ENCODE measurements around the gene TBC1D14. TPM values are rescaled to one million over a fixed set of nuclear protein-coding genes. Genes with fewer than 3 reads are reported as not detected.

TBC1D14 gene
- total and polyA plus RNA-seq, 2 of the 8 experiments (the other 6 are each of a cell fraction or from before 2014, with no cell fraction given): 45.6 to 48.2 TPM

GRCh38 chr4:7046971-7047370, 137.3 kb downstream of the TBC1D14 start:
- Histone ChIP-seq H3K4me2 (ENCODE audit: insufficient read depth in 1 of 2, low read depth in 2 of 2, low read length in 2 of 2) (no peak overlapping the region), H4K8ac (ENCODE audit: extremely low read depth, insufficient read depth, low read length) (no peak overlapping the region; the same call in 1 of the 2 replicates), H2BK5ac (ENCODE audit: low read depth, low read length) (no peak overlapping the region), H3K23me2 (ENCODE audit: low read depth, low read length) (peaks cover 12% of the 10 kb centered on the region; the same call in 1 of the 2 replicates), H2BK15ac (ENCODE audit: low read length) (0 out of 2 replicates have a peak overlapping the region, but pooled peaks have one; percentile 46), H4K20me1 (replicated peaks in 1 of 2; ENCODE audit: control insufficient read depth in 1 of 2, insufficient read depth in 2 of 2, low read length in 2 of 2) (peaks cover 6 to 34% of the 10 kb centered on the region in 2 experiments), H2BK120ac (replicated peaks; ENCODE audit: low read depth, low read length) (no peak overlapping the region), H2BK12ac (ENCODE audit: low read depth, low read length) (no peak overlapping the region), H3K4ac (replicated peaks; ENCODE audit: insufficient read length, low read depth, low read length) (no peak overlapping the region), H3K14ac (ENCODE audit: insufficient read length) (no peak overlapping the region), H3K4me3 (ENCODE audit: extremely low read depth in 1 of 4, insufficient read depth in 2 of 4, low read depth in 3 of 4, low read length in 4 of 4) (no peak overlapping the region), H4K91ac (replicated peaks; ENCODE audit: insufficient read length, low read length) (no peak overlapping the region), H3K9ac (replicated peaks in 1 of 4; ENCODE audit: extremely low read depth in 1 of 4, low read depth in 3 of 4, low read length in 3 of 4) (no peak overlapping the region), H3K27me3 (replicated peaks in 1 of 4; ENCODE audit: control insufficient read depth in 3 of 4, extremely low read depth in 1 of 4, insufficient read depth in 3 of 4, low read length in 3 of 4) (peaks cover 1 to 14% (median 7%) of the 10 kb centered on the region in 4 experiments; a peak in 6 of 7 replicates), H4K5ac (ENCODE audit: insufficient read length, low read depth, low read length) (no peak overlapping the region), H2AK5ac (ENCODE audit: low read depth, low read length) (no peak overlapping the region), H3K27ac (ENCODE audit: low read depth, low read length) (no peak overlapping the region), H3K79me2 (ENCODE audit: control insufficient read depth in 1 of 2, insufficient read depth in 2 of 2, low read length in 2 of 2) (peaks cover 3 to 49% of the 10 kb centered on the region in 2 experiments; a peak in 3 of 4 replicates), H3K56ac (replicated peaks; ENCODE audit: insufficient read length, low read depth, low read length) (no peak overlapping the region), H3K23ac (ENCODE audit: insufficient read length) (no peak overlapping the region), H2AFZ (ENCODE audit: low read length) (no peak overlapping the region), H3K4me1 (replicated peaks in 1 of 4; ENCODE audit: control insufficient read depth in 3 of 4, insufficient read depth in 4 of 4, low read length in 3 of 4) (peaks cover 0 to 15% (median 5%) of the 10 kb centered on the region in 4 experiments; a peak in 5 of 7 replicates), H2BK20ac (ENCODE audit: low read length) (no peak overlapping the region), H3K36me3 (ENCODE audit: control insufficient read depth in 2 of 4, insufficient read depth in 4 of 4, low read length in 3 of 4) (no peaks in the 10 kb centered on the region), H3K9me3 (ENCODE audit: insufficient read depth in 2 of 2, low read depth in 1 of 2, low read length in 1 of 2) (no peaks in the 10 kb centered on the region), H3K18ac (ENCODE audit: extremely low read depth, low read length) (no peak overlapping the region), H3K79me1 (ENCODE audit: low read depth, low read length) (peaks cover 43% of the 10 kb centered on the region)
- DNase-seq (ENCODE audit: low read depth in 1 of 2, low spot score in 2 of 2) (no peak), FAIRE-seq (no peak)
- ChIA-PET CTCF (ENCODE audit: partially characterized antibody) (interaction anchor here (0.7 to 9.7 kb wide), 7 partner anchors 8 to 262 kb away, joined by 3 to 108 read pairs (median 4); partner anchors contain the start of gene GRPEL1), POLR2A (ENCODE audit: partially characterized antibody) (interaction anchor here (1.1 to 5.5 kb wide), 3 partner anchors 10 to 173 kb away, joined by 3 to 36 read pairs (median 7); partner anchors contain the start of gene GRPEL1)
- TF ChIP-seq HDAC6 (IDR thresholded peaks at IDR 0.05; ENCODE audit: low read depth, low read length) (no peak), PHF8 (conservative IDR thresholded peaks at IDR 0.05; ENCODE audit: low read depth, low read length) (no peak), SAP30 (IDR thresholded peaks at IDR 0.05; ENCODE audit: insufficient read depth, insufficient replicate concordance, low read length) (no peak), TCF12 (IDR thresholded peaks at IDR 0.05; ENCODE audit: low read depth, low read length) (no peak), SP2 (IDR thresholded peaks at IDR 0.05; ENCODE audit: low read length) (no peak)
- WGBS, 2 experiments (ENCODE audit: extremely low coverage in 1 of 2, insufficient coverage in 1 of 2, insufficient read length in 1 of 2, insufficient replicate concordance in 2 of 2, low coverage in 1 of 2, low lambda C conversion rate in 2 of 2, missing lambda C conversion rate in 1 of 2): 81% methylated on average over 9 of the region's 9 CpGs; no CpG with 5 or more reads in 1 of the 2 experiments
